Skeletal muscle tissue (tissue), 4 donors: Measurements from ENCODE around the gene SNCG. TPM values are rescaled to one million over a fixed set of nuclear protein-coding genes. Genes with fewer than 3 reads are reported as not detected.
"Not testable (repeated sequence)": the region's sequence is repeated elsewhere in the genome, so short reads cannot be mapped to it uniquely, and the experiment has no call there.

Experiments
- H3K27ac ChIP-seq: one replicate; pipeline ENCODE4 v1.7.0; 2013; ENCODE audit warnings: mild to moderate bottlenecking, low read depth, low read length, inconsistent platforms
- H3K27me3 ChIP-seq, 3 donors: one replicate each; pipeline ENCODE4 v1.7.0; 2013; ENCODE audit warnings: low read length in 3 of 3; ENCODE audit not compliant: control insufficient read depth in 3 of 3, insufficient read depth in 3 of 3
- H3K36me3 ChIP-seq, 3 donors: one replicate each; pipeline ENCODE4 v1.7.0; 2013; ENCODE audit warnings: low read length in 3 of 3; ENCODE audit not compliant: control insufficient read depth in 3 of 3, insufficient read depth in 3 of 3
- H3K4me1 ChIP-seq, 3 donors: one replicate each; pipeline ENCODE4 v1.7.0; 2013; ENCODE audit warnings: low read length in 3 of 3, mild to moderate bottlenecking in 3 of 3; ENCODE audit not compliant: control insufficient read depth in 3 of 3, insufficient read depth in 3 of 3
- H3K4me3 ChIP-seq, 3 donors: one replicate each; pipeline ENCODE4 v1.7.0; 2013; ENCODE audit warnings: low read length in 3 of 3
- H3K9ac ChIP-seq, 3 donors: one replicate each; pipeline ENCODE4 v1.7.0; 2013; ENCODE audit warnings: low read length in 3 of 3, mild to moderate bottlenecking in 3 of 3, moderate library complexity in 2 of 3, low read depth in 1 of 3
- H3K9me3 ChIP-seq, 3 donors: one replicate each; pipeline ENCODE4 v1.7.0; 2013; ENCODE audit warnings: low read length in 3 of 3; ENCODE audit not compliant: control insufficient read depth in 3 of 3
- total RNA-seq: library from RNA; depleted of rRNA; stranded (reverse); fragments of >200 nt; gene quantifications from one replicate; pipeline ENCODE4 v1.2.3, GENCODE V29; 2014
- donor health status: Osteomylitis.

SNCG gene
- total RNA-seq, 1 donor from 2014 or later: 4.2 TPM

- Histone ChIP-seq H3K27me3 (no peaks in the 10 kb centered on the region), H3K9me3 (no peaks in the 10 kb centered on the region), H3K27ac (no peak overlapping the region), H3K9ac (no peak overlapping the region), H3K4me3 (no peak overlapping the region), H3K4me1 (peaks cover 3 to 18% (median 3%) of the 10 kb centered on the region in 3 donors), H3K36me3 (peaks cover 0 to 12% (median 6%) of the 10 kb centered on the region in 3 donors)
These were observed 20.8 kb upstream of the SNCG start for GRCh38 chr10:86937502-86938154.

DNA sequence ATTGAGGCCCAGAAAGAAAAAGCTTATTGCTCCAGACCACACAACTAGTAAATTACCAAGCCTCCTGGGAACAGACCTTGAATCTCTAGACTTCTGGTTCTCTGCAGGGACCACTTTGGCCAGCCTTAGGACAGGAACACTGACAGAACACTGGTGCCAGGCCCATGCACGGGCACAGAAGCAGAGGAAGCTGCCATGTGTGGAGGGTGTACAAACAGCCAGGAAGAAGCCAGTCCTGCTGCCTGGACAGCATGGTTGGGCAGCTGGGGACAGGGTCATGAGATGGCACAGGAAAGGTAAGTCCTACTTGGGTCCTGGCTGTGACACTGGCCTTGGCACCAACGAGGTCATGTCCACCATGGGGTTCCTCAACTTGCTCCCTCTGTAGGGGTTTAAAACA is 20.1 kb upstream of the SNCG start:
- no peaks in the 10 kb centered on the region for H3K9me3 ChIP-seq
- no peak overlapping the region for H3K4me3 ChIP-seq
- H3K4me1 ChIP-seq: peaks cover 4 to 21% (median 5%) of the 10 kb centered on the region in 3 donors
- H3K27me3 ChIP-seq: no peaks in the 10 kb centered on the region
- H3K27ac ChIP-seq: no peak overlapping the region
- no peak overlapping the region for H3K9ac ChIP-seq
- H3K36me3 ChIP-seq: peaks cover 0 to 12% (median 6%) of the 10 kb centered on the region in 3 donors

GRCh38 chr10:86940076-86940475 is 18.3 kb upstream of the SNCG start:
- Histone ChIP-seq H3K36me3 (peaks cover 0 to 18% (median 7%) of the 10 kb centered on the region in 3 donors), H3K4me1 (peaks cover 21 to 39% (median 23%) of the 10 kb centered on the region in 3 donors)
- H3K27ac ChIP-seq, H3K9ac ChIP-seq, H3K9me3 ChIP-seq, H3K4me3 ChIP-seq, H3K27me3 ChIP-seq: not testable (repeated sequence)

GRCh38 chr10:86940677-86941076 is 17.7 kb upstream of the SNCG start:
- Histone ChIP-seq H3K9ac (no peak overlapping the region), H3K27ac (no peak overlapping the region), H3K4me1 (peaks cover 27 to 45% (median 29%) of the 10 kb centered on the region in 3 donors), H3K4me3 (no peak overlapping the region), H3K36me3 (peaks cover 0 to 18% (median 7%) of the 10 kb centered on the region in 3 donors), H3K9me3 (no peaks in the 10 kb centered on the region), H3K27me3 (peaks cover 0 to 7% (median 3%) of the 10 kb centered on the region in 3 donors)

DNA sequence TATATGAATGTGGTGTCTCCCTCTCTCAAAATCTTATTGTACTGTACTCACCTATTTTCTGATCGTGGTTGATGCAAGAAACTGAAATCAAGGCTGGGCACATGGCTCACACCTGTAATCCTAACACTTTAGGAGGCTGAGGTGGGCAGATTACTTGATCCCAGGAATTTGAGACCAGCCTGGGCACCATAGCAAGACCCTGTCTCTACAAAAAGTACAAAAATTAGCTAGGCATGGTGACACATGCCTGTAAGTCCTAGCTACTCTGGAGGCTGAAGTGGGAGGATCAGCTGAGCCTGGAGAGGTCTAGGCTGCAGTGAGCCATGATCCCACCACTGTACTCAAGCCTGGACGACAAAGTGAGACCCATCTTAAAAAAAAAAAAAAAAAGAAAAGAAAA is 17.0 kb upstream of the SNCG start:
- H3K27me3 ChIP-seq: peaks cover 3 to 9% (median 7%) of the 10 kb centered on the region in 3 donors
- H3K27ac ChIP-seq: no peak overlapping the region
- no peak overlapping the region for H3K4me3 ChIP-seq
- H3K9me3 ChIP-seq: no peaks in the 10 kb centered on the region
- H3K4me1 ChIP-seq: peaks cover 34 to 52% (median 36%) of the 10 kb centered on the region in 3 donors
- peaks cover 0 to 17% (median 5%) of the 10 kb centered on the region in 3 donors for H3K36me3 ChIP-seq
- no peak overlapping the region for H3K9ac ChIP-seq

DNA sequence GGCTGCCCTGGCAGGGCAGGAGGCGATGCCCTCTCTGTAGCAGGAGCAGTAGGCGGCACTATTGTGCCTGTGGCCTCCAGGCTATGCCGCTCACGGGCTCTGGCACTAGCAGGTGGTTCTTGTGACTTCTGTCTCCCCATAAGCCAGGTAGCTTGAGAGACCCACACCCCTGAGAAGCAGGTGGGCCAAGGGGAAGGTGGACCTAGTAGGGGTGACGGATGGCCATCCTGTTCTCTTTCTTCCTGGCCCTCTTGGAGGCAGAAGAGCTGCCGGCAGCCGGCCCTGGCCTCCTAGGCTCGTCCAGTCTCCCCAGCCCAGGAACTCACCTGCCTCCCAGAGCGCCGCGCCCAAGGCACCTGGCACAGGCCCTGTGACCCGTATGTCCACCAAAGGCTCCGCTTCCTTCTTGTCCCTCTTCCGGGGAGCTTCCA is 16.4 kb upstream of the SNCG start:
- peak overlapping the region in 1 of 3 donors; percentile 25 for H3K9ac ChIP-seq
- H3K4me1 ChIP-seq: peaks cover 40 to 54% (median 41%) of the 10 kb centered on the region in 3 donors
- H3K9me3 ChIP-seq: no peaks in the 10 kb centered on the region
- peaks cover 4 to 13% (median 7%) of the 10 kb centered on the region in 3 donors for H3K27me3 ChIP-seq
- H3K4me3 ChIP-seq: no peak overlapping the region
- peaks cover 0 to 14% (median 5%) of the 10 kb centered on the region in 3 donors for H3K36me3 ChIP-seq
- H3K27ac ChIP-seq: no peak overlapping the region

DNA sequence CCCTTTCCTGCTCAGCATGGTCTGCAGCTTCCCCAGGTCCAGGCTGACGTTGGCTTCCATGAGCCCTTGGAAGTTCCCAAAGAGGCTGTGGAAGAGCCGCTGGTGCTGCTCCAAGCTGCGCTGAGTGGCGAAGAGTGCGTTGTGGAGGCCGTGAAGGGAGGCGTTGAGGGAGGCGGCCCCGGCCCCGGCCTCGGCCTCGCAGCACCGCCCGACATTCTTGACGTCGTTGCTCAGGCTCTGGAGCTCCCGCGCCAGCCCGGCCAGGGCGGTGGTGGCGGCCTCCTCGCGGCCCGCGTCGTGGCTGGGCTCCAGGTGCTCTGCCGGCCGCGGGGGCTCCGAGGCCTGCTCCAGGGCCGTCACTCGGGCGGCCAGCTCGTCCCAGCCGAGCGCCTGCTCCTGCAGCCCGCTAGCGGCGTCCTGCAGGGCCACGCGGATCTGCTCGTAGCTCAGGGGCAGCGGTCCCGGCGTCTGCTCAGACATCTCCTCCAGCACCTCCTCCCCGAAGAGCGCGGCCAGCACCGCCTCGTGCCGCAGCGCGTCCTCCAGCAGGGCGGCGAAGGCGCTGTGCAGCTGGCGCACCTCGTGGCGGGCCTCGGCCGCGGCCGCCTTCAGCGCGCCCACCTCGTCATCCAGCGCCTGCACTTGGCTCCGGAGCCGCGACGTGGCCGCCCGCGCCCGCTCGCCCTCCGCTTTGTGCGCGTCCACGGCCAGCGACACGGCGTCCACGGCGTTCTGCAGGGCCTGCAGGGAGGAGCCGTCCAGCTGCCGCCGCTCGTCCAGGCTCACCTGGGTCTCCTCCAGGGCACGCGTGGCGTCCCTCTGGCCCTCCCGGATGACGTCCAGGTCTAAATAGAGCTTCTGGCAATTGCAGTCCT is 15.7 kb upstream of the SNCG start:
- H3K9ac ChIP-seq: no peak overlapping the region
- H3K4me3 ChIP-seq: no peak overlapping the region
- peaks cover 4 to 13% (median 7%) of the 10 kb centered on the region in 3 donors for H3K27me3 ChIP-seq
- H3K4me1 ChIP-seq: peaks cover 40 to 48% (median 41%) of the 10 kb centered on the region in 3 donors
- H3K9me3 ChIP-seq: no peaks in the 10 kb centered on the region
- H3K27ac ChIP-seq: no peak overlapping the region
- peaks cover 0 to 14% (median 5%) of the 10 kb centered on the region in 3 donors for H3K36me3 ChIP-seq

DNA sequence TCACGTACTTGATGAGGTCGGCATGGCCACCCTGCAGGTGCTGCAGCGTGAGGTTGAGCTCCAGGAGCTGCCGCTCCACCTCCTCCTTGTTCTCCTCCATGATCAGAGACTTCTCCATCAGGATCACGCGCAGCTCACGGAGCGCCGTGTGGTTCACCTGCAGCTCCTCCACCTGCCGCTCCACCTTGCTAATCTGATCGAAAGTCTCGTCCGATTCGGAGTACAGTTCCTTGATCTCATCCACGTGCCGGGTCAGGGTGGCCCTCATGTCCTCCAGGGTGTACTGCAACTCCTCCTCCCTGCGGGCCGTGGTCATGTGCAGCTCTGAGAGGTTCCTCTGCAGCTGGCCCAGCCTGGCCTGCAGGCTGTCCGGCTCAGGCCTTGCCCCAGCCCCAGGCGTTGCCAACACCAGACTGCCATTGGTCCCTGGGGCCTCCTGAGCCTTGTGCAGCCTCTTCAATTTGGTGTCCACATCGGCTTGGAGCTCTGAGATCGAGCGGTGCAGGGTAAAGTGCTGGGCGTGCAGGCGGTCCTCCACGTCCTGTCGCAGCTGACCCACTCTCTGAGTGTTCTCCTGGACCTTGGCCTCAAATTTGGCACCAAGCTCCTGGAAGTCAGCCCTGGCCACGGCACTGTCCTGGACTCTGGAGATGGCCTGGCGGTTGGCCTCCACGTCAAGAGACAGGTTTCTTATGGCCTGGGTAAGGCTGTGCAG is 14.9 kb upstream of the SNCG start:
- Histone ChIP-seq H3K9me3 (no peaks in the 10 kb centered on the region), H3K9ac (peak overlapping the region in 1 of 3 donors; percentile 8), H3K27ac (no peak overlapping the region), H3K4me1 (peaks cover 40 to 46% (median 41%) of the 10 kb centered on the region in 3 donors), H3K36me3 (peaks cover 0 to 12% (median 5%) of the 10 kb centered on the region in 3 donors), H3K27me3 (peaks cover 4 to 13% (median 7%) of the 10 kb centered on the region in 3 donors), H3K4me3 (no peak overlapping the region)

DNA sequence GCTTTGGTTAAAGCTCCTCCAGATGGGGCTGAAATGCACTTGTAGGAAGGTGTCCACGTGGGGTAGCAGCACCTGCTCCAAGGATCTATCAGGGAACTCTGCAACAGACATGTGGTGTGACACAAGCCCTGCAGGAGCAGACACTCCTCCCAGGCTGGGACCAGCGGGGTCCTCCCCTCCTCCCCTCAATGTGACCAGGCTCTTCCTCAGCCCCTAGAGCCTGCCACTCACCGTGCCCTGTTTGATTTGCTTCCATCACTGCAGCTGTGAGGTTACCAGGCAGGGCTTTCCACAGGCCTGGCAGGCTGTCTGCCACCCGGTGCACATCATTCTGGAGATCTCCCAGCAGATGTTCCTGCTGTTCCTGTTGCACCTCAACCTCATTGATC is 14.4 kb upstream of the SNCG start:
- Histone ChIP-seq H3K9ac (no peak overlapping the region), H3K4me1 (peaks cover 40 to 46% (median 41%) of the 10 kb centered on the region in 3 donors), H3K4me3 (no peak overlapping the region), H3K36me3 (peaks cover 0 to 12% (median 5%) of the 10 kb centered on the region in 3 donors), H3K27ac (no peak overlapping the region), H3K9me3 (no peaks in the 10 kb centered on the region), H3K27me3 (peaks cover 4 to 13% (median 7%) of the 10 kb centered on the region in 3 donors)
